Keratinocyte (primary cell): Measurements from ENCODE around the gene TBR1. TPM values are rescaled to one million over a fixed set of nuclear protein-coding genes. Genes with fewer than 3 reads are reported as not detected.

Source experiments
- DNase-seq: peaks from one replicate; pipeline ENCODE4 v3.0.0-alpha.2; 2011; ENCODE audit warnings: low read depth, missing footprints, low spot score
- FAIRE-seq: peaks from 2 replicates; lab custom pipeline; 2011; peaks lifted over from hg19 to GRCh38; lab: Jason Lieb, UNC
- H2AFZ ChIP-seq: 2 replicates; pipeline ENCODE4 v1.6.0; 2012; ENCODE audit warnings: low read length, control low read depth, inconsistent platforms; ENCODE audit not compliant: control insufficient read depth
- H3K27ac ChIP-seq: 2 replicates; pipeline ENCODE4 v1.5.1; 2011; ENCODE audit warnings: low read length; ENCODE audit not compliant: control insufficient read depth, insufficient read depth
- H3K27me3 ChIP-seq: 3 replicates; pipeline ENCODE4 v1.6.0; 2011; ENCODE audit warnings: low read length; ENCODE audit not compliant: control insufficient read depth, insufficient read depth; ENCODE audit errors: extremely low read depth
- H3K36me3 ChIP-seq, 2 experiments: 2 replicates in 1 of 2; 3 replicates in 1 of 2; pipeline ENCODE4 v1.5.1; 2011; ENCODE audit warnings: low read length in 2 of 2, mild to moderate bottlenecking in 1 of 2; ENCODE audit not compliant: control insufficient read depth in 2 of 2, insufficient read depth in 2 of 2; ENCODE audit errors: extremely low read depth in 1 of 2
- H3K4me1 ChIP-seq: 3 replicates; pipeline ENCODE4 v1.5.1; 2011; ENCODE audit warnings: low read length; ENCODE audit not compliant: control insufficient read depth, insufficient read depth; ENCODE audit errors: extremely low read depth
- H3K4me2 ChIP-seq: 3 replicates; pipeline ENCODE4 v1.6.0; 2011; ENCODE audit warnings: low read depth, low read length; ENCODE audit not compliant: control insufficient read depth, insufficient read depth; ENCODE audit errors: extremely low read depth
- H3K4me3 ChIP-seq, 3 experiments: fragments of 200-600 bp in 1 of 3; sonication (generic) in 1 of 3; 2 replicates in 2 of 3; 3 replicates in 1 of 3; pipeline ENCODE4 v1.5.1; 2011 to 2016; ENCODE audit warnings: low read length in 3 of 3, mild to moderate bottlenecking in 3 of 3, control low read depth in 2 of 3, inconsistent platforms in 1 of 3, low read depth in 1 of 3, mixed read lengths in 1 of 3, mixed run types in 1 of 3, moderate library complexity in 1 of 3; ENCODE audit not compliant: control insufficient read depth in 2 of 3, insufficient read depth in 2 of 3; ENCODE audit errors: extremely low read depth in 1 of 3
- H3K79me2 ChIP-seq: 2 replicates; pipeline ENCODE4 v1.6.0; 2012; ENCODE audit warnings: low read length; ENCODE audit not compliant: control insufficient read depth, insufficient read depth
- H3K9ac ChIP-seq: 3 replicates; pipeline ENCODE4 v1.6.0; 2011; ENCODE audit warnings: low read length; ENCODE audit not compliant: control insufficient read depth, insufficient read depth; ENCODE audit errors: extremely low read depth
- H3K9me1 ChIP-seq: 3 replicates; pipeline ENCODE4 v1.6.0; 2011; ENCODE audit warnings: low read length; ENCODE audit not compliant: control insufficient read depth, insufficient read depth; ENCODE audit errors: extremely low read depth
- H3K9me3 ChIP-seq: 2 replicates; pipeline ENCODE4 v1.5.1; 2012; ENCODE audit warnings: low read depth, low read length; ENCODE audit not compliant: control insufficient read depth
- H4K20me1 ChIP-seq: 3 replicates; pipeline ENCODE4 v1.6.0; 2011; ENCODE audit warnings: low read length; ENCODE audit not compliant: control insufficient read depth, insufficient read depth; ENCODE audit errors: extremely low read depth
- CTCF ChIP-seq, 3 experiments: IDR thresholded peaks in 1 of 3; conservative IDR thresholded peaks in 1 of 3; optimal IDR thresholded peaks in 1 of 3; 2 replicates in 2 of 3; 3 replicates in 1 of 3; pipeline versions ENCODE3 to v1.5.1; 2011; ENCODE audit warnings: low read length in 3 of 3, mild to moderate bottlenecking in 3 of 3, moderate library complexity in 2 of 3, control low read depth in 1 of 3, inconsistent platforms in 1 of 3; ENCODE audit not compliant: insufficient read depth in 2 of 3; ENCODE audit errors: extremely low read depth in 1 of 3
- EZH2 ChIP-seq: IDR thresholded peaks from one replicate; pipeline ENCODE4 v1.6.1; 2012; ENCODE audit warnings: inconsistent platforms, mild to moderate bottlenecking, low read length, moderate library complexity
- dilution Hi-C: fragments of 300-500 bp; cut with MboI; formaldehyde crosslinking; loops from one replicate; pipeline ENCODE4 v1.7.0; 2020; ENCODE audit warnings: low sequenced_read_pairs; ENCODE audit not compliant: extremely low pct_ligation_motif_present
- polyA plus RNA-seq, 5 experiments: library from polyadenylated mRNA; depleted of rRNA in 3 of 5; stranded (reverse) in 3 of 5; stranded (forward) in 1 of 5; unstranded in 1 of 5; fragments of >200 nt; gene quantifications; 1 replicate in 1 of 5; 2 replicates in 3 of 5; 3 replicates in 1 of 5; pipeline versions ENCODE4 v1.2.1 to v1.2.3, GENCODE V29; 2011 to 2012; ENCODE audit warnings: missing spikeins in 2 of 5, low read depth in 1 of 5, low replicate concordance in 1 of 5
- small RNA-seq, 3 experiments: library from RNA; depleted of rRNA; stranded (forward); fragments of <200 nt; gene quantifications; one replicate each; pipeline ENCODE3, GENCODE V24; 2012; ENCODE audit warnings: low read depth in 3 of 3, low replicate concordance in 1 of 3; ENCODE audit not compliant: insufficient read length in 3 of 3

TBR1 gene
- polyA plus RNA-seq, 1 donor (not counting 4 experiments of a cell fraction or from before 2014, with no cell fraction given) = 0.03 TPM

GRCh38 chr2:161471631-161472030, 55.5 kb downstream of the TBR1 start:
- TF ChIP-seq EZH2 (no peak), CTCF (optimal IDR thresholded peaks at IDR 0.05 in 1 of 3, IDR thresholded peaks at IDR 0.05 in 1 of 3, conservative IDR thresholded peaks at IDR 0.05 in 1 of 3; ENCODE audit: extremely low read depth in 1 of 3, insufficient read depth in 2 of 3, low read length in 3 of 3) (no peak)
- no peak overlapping the region for H3K27ac ChIP-seq
- DNase-seq = no peak
- H2AFZ ChIP-seq = no peak overlapping the region
- H3K36me3 ChIP-seq = no peaks in the 10 kb centered on the region
- H3K27me3 ChIP-seq = no peaks in the 10 kb centered on the region
- no peaks in the 10 kb centered on the region for H3K9me1 ChIP-seq
- H3K4me2 ChIP-seq = no peak overlapping the region
- no peaks in the 10 kb centered on the region for H3K4me1 ChIP-seq
- H3K9ac ChIP-seq = no peak overlapping the region
- no peaks in the 10 kb centered on the region for H3K9me3 ChIP-seq
- no peaks in the 10 kb centered on the region for H4K20me1 ChIP-seq
- H3K4me3 ChIP-seq = no peak overlapping the region
- no peak for FAIRE-seq
- no peaks in the 10 kb centered on the region for H3K79me2 ChIP-seq
- dilution Hi-C loops = no loop called here

- TF ChIP-seq EZH2 (no peak), CTCF (optimal IDR thresholded peaks at IDR 0.05 in 1 of 3, IDR thresholded peaks at IDR 0.05 in 1 of 3, conservative IDR thresholded peaks at IDR 0.05 in 1 of 3; ENCODE audit: extremely low read depth in 1 of 3, insufficient read depth in 2 of 3, low read length in 3 of 3) (no peak)
- FAIRE-seq = no peak
- H3K9ac ChIP-seq = no peak overlapping the region
Measured at GRCh38 chr2:161474920-161475319, 58.8 kb downstream of the TBR1 start.

More at GRCh38 chr2:161474920-161475319, 58.8 kb downstream of the TBR1 start:
- H4K20me1 ChIP-seq = no peaks in the 10 kb centered on the region
- no peak overlapping the region for H3K4me2 ChIP-seq
- no peaks in the 10 kb centered on the region for H3K27me3 ChIP-seq
- no peak overlapping the region for H2AFZ ChIP-seq
- H3K4me1 ChIP-seq = no peaks in the 10 kb centered on the region
- H3K9me3 ChIP-seq = no peaks in the 10 kb centered on the region
- dilution Hi-C loops = no loop called here
- no peak for DNase-seq
- no peaks in the 10 kb centered on the region for H3K9me1 ChIP-seq
- no peak overlapping the region for H3K4me3 ChIP-seq
- H3K79me2 ChIP-seq = no peaks in the 10 kb centered on the region
- H3K36me3 ChIP-seq = no peaks in the 10 kb centered on the region
- no peak overlapping the region for H3K27ac ChIP-seq

Small RNA genes within 50 kb of the gene (small RNA-seq; reads per million reads assigned to genes)
- 0 reads per million in 3 experiments for gene RNA5SP108

Other genes starting within 250 kb of the TBR1 start
- 85.7 to 136 TPM (median 88.4 TPM) in 3 replicates for gene PSMD14, start 107.9 kb upstream of the TBR1 start, polyA plus RNA-seq
- gene SLC4A10, start 208.1 kb downstream of the TBR1 start, polyA plus RNA-seq = not detected in 3 replicates